Measurements from ENCODE around the gene SYT7.

The SYT7 gene

DNA sequence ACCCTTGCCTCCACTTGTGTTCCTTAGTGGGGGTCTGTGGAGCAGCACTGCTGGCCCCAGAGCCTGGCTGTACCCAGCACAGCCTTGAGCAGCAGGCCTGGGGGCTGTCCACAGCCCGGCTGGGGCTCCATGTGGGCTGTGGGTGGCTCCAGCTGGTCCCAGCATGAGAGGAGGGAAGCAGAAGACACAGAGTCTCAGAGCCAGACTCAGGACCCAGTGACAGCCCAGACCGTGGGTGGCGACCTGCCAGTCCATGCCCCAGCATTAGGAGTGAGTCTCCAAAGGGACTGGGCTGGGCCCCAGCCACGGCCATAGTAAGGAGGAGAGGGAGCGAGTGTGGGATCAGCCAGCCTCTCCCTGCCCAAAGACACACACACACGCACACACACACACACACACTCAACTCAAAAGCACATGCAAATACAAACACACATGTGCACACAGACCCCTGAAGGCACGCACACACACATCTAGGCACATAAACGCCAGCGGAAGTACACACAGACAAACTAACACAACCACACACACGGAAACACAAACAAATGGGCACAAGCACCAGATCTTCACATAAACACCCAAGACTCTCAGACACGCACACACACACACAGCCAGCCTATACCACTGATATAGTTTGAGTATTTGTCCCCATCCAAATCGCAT lies 89.0 kb downstream of the SYT7 start:
- TF ChIP-seq, protein P1, sequence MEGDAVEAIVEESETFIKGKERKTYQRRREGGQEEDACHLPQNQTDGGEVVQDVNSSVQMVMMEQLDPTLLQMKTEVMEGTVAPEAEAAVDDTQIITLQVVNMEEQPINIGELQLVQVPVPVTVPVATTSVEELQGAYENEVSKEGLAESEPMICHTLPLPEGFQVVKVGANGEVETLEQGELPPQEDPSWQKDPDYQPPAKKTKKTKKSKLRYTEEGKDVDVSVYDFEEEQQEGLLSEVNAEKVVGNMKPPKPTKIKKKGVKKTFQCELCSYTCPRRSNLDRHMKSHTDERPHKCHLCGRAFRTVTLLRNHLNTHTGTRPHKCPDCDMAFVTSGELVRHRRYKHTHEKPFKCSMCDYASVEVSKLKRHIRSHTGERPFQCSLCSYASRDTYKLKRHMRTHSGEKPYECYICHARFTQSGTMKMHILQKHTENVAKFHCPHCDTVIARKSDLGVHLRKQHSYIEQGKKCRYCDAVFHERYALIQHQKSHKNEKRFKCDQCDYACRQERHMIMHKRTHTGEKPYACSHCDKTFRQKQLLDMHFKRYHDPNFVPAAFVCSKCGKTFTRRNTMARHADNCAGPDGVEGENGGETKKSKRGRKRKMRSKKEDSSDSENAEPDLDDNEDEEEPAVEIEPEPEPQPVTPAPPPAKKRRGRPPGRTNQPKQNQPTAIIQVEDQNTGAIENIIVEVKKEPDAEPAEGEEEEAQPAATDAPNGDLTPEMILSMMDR (conservative IDR thresholded peaks at IDR 0.05; ENCODE audit: low read depth, low read length) = no peak
- H3K4me3 ChIP-seq (ENCODE audit: low read length) = no peak overlapping the region
- DNase-seq (ENCODE audit: low read depth) = no peak

DNA sequence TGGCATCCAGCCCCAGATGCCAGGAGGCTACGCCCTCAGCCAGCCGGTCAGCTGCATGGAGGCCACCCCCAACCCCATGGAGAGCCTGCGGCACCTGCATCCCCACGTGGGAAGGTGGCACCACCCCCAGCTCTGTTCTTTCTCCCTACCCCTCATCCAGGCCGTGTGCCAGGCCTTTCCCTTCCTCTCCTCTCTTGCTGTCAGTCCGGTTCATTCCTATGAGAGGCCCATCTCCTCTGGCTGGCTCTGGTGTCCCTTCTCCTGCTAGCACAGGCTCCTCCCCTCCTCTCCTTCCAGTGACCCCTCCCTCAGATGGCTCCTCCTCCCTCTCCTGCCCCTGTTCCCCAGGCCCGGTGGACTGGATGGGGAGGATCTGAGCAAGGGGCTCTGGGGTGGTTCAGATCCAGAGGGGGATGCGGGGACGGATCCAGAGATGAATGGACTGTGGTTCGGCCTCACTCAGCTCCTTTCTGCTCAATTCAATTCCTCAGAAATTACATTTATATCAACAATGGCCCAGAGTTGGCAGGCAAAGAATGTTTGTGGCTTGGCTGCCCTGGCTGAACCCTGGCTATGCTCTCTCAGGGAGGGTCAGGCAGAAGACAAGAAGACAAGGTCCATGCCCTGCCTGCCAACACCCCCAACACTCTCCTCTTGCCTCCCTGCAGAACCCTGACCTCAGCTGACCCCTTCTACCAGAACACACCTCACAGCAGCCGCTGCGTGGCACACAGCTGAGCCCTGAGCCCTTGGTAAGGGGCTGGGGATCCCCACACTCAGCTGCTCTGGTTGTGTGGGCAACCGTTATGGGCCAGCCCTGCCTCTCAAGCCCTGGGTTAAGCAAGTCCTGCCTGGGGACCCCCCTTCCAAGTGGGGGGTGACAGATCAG lies 90.8 kb downstream of the SYT7 start:
- no peak for DNase-seq (ENCODE audit: low read depth)
- TF ChIP-seq, protein P1 (conservative IDR thresholded peaks at IDR 0.05; ENCODE audit: low read depth, low read length) = no peak
- no peak overlapping the region for H3K4me3 ChIP-seq (ENCODE audit: low read length)

DNA sequence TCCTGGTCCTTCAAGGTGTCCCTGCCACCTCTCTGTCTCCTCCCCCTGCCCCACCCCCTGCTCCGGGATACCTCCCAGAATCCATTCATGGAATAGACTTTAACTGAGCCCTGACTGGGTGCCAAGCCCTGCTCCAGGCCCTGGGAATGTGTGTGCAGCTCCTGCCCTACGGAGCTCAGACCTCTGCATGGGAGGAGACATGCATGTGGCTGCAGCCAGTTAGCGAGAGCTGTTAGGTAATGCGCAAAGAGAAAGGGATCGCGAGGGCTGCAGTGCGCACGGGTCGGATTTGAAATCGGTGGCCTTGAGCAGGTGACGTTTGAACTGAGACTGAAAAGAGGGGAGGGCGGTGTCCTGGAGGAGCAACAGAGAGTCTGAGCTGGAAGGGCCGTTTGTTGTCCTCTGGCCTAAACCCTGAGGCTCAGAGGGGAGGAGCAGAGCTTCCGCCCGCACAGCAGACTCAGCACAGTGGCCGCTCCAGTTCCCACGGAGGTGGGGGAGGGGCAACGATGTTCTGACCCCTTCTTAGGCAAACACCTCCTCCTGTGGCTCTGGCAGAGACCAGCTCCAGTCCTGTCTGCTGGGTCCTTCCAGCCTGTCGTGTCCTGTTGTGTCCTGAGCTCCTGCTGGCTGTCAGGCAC lies 92.1 kb downstream of the SYT7 start:
- DNase-seq (ENCODE audit: low read depth) = peak; percentile 41
- TF ChIP-seq, protein P1 (conservative IDR thresholded peaks at IDR 0.05; ENCODE audit: low read depth, low read length) = peak; percentile 1
- H3K4me3 ChIP-seq (ENCODE audit: low read length) = peak overlapping the region; percentile 12

DNA sequence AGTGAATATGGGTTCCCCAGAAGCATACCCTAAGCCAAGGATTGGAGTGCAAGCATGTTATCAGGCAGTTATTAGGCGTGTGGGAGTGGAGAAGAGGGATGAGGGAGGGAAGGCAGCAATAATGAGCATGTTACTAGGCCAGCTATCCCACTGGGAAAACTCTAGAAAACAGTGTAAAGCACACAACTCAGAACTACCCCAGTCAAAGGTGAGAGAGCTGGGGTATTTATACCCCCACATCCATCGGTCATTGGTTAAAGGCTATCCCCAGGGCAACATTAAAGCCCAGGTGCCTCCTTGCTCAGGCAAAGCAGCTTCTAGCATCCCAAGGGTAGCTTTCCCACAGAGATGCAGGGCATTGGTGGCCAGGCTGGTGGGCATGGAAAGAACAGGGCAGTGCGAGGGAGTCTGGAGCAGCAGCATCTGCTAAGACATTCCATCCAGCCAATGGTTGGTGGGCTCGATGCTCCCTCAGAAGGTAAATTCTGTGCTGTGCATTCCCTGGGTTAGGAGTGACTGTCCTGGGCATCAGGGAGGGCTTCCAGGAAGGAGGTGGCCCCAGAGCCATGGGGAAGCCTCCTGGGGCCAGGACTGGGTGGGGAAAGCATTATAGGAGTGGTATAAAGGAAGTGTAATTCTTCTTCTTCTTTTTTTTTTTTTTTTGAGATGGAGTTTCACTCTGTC lies 93.4 kb downstream of the SYT7 start:
- TF ChIP-seq, protein P1 (conservative IDR thresholded peaks at IDR 0.05; ENCODE audit: low read depth, low read length) = no peak
- DNase-seq (ENCODE audit: low read depth) = no peak
- H3K4me3 ChIP-seq (ENCODE audit: low read length) = no peak overlapping the region

DNA sequence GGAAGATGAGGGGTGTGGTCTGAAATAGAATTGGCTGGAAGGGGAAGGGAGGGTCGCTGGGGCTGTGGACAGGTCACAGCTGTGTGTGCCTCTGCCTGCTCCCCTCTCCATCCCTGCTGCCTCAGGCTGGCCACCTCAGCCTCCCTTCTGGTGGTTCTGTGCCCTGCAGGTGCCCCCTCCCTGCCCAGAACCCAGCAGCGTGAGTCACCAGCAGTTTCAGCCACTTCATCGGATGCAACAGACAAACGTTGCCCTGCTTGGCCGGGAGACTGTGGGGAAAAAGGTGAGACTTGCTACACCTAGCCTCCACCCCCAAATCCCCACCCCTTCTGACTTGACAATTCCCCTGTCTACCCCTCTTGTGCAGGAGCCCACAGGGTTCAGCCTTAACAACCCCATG lies 94.1 kb downstream of the SYT7 start:
- H3K4me3 ChIP-seq (ENCODE audit: low read length) = no peak overlapping the region
- TF ChIP-seq, protein P1 (conservative IDR thresholded peaks at IDR 0.05; ENCODE audit: low read depth, low read length) = no peak
- DNase-seq (ENCODE audit: low read depth) = no peak

DNA sequence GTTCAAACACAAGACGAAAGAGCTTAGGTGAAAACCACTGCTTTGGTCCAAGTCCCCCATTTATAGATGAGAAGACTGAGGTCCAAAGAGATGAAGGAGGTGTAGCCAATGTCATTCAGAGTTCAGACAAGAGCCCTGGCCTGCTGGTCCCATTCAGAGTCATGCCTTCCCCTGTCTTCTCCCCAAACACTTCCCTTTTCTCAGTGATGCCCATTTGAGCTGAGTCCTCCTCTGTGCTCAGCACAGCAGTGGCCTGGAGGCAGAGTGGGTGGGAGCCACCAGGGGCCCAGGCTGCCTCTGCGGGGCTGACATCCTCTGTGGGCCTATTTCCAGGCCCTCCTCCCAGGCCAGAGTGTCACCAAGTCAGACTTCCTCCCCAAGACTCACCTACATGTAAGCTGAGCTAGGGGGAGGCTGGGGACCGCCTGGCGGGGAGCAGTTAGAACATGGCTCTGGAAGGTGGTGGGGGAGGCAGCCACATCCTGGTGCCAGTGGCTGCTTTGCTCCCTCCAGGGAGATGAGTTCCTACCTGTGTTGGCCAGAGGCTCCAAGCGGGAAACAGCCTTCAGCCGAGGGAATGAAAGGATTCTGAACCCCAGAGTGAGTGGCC lies 94.8 kb downstream of the SYT7 start:
- TF ChIP-seq, protein P1 (conservative IDR thresholded peaks at IDR 0.05; ENCODE audit: low read depth, low read length) = no peak
- DNase-seq (ENCODE audit: low read depth) = no peak
- H3K4me3 ChIP-seq (ENCODE audit: low read length) = no peak overlapping the region
